Glomerular visceral epithelial cell (primary cell): ENCODE measurements around the gene SMIM41.
A peak's percentile ranks its signal among the peaks of the same experiment; 100 is the strongest.

Experiments used
- DNase-seq: peaks from one replicate; pipeline ENCODE4 v3.0.0-alpha.2; 2016; ENCODE audit errors: extremely low spot score

SMIM41 gene

GRCh38 chr12:52063082-52063924 is 16.2 kb upstream of the SMIM41 start:
- DNase-seq = no peak

DNA sequence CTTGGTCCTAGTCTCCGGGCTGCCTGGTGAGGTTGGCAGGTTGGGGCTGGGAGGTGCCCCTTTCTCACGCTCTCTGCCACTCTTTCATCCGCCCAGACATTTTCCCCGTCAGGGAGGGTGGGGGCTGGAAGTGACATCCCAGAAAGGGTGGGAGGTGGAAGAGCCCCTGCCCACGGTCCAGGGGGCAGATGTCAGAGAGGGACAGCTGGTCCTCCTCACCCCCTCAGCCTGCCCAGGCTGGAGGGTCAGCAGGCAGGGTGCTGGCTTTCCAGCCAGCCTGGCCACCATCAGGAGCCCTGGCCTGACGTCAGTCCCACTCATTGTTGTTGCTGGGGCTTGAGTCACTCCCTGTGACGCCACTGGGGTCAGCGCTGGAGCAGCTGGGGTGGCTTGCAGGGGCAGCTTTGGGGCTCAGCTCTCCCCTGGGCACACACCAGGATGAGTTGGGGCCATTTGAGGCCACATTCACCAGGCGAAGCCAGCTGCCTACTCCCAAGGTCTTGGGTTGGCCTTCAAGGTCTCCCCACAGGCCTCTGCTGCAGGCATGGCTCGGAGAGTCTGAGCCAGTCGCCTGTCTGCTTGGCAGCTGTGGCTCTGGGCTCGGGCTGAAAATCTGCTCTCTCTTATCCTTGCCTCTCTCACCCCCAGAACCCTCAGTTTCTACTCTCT is 15.4 kb upstream of the SMIM41 start:
- DNase-seq = no peak

- no peak for DNase-seq
Observed at GRCh38 chr12:52066346-52067080, 13.0 kb upstream of the SMIM41 start.

- DNase-seq = no peak
Observed at GRCh38 chr12:52067081-52067374, 12.5 kb upstream of the SMIM41 start.

GRCh38 chr12:52069327-52070184 is 9.9 kb upstream of the SMIM41 start, which contains the start of gene ATG101:
TSS of gene ATG101 (plus strand) at chr12:52069978. CDS start at chr12:52073651, 3,673 bp downstream.
- peak; percentile 93 for DNase-seq

- DNase-seq = peak; percentile 9
Observed at GRCh38 chr12:52070185-52070925, 9.1 kb upstream of the SMIM41 start.

DNA sequence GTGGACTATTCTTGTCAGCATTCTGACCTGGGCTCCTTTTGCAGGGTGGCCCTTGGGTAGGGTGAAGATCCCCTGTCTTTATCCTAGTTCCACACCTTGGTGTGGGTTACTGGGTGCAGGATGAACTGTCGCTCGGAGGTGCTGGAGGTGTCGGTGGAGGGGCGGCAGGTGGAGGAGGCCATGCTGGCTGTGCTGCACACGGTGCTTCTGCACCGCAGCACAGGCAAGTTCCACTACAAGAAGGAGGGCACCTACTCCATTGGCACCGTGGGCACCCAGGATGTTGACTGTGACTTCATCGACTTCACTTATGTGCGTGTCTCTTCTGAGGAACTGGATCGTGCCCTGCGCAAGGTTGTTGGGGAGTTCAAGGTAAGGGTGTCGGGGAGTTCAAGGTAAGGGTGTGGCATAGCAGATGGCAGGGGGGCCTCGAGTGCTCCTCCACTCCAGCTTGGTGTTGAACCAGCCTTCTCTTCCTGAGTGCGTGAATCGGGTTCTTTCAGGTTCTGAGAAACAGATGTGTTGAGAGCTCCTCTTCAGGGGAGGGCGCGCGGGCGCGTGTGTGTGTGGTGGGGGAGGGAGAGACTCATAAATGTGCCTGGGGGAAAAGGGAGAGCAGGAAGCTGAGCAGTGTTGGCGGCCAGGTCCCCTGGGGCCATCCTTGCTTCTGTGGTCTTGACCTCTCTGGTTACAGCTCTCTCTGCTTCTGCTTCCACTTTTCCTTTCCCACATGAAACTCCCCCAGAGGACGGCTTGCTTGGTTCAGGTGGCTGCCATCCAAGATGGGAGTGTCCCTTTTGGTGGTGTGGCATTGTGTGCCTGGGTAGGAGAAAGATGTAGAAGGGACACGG is 5.7 kb upstream of the SMIM41 start:
- DNase-seq = no peak

DNA sequence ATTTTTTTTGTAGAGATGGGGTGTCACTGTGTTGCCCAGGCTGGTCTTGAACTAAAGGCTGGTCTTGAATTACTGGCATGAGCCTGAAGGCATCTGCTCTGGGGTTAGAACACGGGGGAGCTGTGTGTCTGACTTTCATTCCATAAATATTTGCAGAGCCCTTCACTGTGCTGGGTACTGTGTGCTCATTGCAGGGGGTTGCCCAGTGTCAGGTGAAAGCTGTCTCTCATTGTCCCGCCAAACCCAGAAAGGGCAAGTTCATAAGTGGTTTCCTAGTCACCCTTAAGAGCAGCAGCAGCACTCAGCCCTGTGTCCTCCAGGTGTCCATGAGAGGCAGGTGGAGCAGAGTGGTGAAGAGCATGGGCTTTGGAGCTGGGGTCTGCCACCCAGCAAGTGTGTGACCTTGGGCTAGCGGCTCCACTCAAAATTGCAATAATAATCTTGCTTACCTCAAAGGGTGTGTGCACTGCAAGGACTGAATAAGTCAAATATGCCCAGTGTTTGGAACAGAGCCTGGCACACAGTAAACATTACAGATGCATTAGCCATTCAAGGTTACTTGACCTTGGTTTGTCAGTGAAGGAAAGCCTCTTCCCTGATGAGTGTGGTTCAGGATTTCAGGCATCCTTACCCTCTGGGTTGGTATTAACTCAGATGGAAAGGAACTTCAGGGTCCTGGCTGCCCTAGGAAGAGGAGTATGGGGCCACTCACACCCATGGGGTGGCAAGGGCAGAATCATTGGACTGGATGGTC is 4.4 kb upstream of the SMIM41 start:
- no peak for DNase-seq

- no peak for DNase-seq
Observed at GRCh38 chr12:52076811-52077210, 2.7 kb upstream of the SMIM41 start.

- no peak for DNase-seq
Observed at GRCh38 chr12:52078276-52078675, 1.2 kb upstream of the SMIM41 start.

GRCh38 chr12:52080403-52081251 is 1.1 kb downstream of the SMIM41 start:
- DNase-seq = no peak

DNA sequence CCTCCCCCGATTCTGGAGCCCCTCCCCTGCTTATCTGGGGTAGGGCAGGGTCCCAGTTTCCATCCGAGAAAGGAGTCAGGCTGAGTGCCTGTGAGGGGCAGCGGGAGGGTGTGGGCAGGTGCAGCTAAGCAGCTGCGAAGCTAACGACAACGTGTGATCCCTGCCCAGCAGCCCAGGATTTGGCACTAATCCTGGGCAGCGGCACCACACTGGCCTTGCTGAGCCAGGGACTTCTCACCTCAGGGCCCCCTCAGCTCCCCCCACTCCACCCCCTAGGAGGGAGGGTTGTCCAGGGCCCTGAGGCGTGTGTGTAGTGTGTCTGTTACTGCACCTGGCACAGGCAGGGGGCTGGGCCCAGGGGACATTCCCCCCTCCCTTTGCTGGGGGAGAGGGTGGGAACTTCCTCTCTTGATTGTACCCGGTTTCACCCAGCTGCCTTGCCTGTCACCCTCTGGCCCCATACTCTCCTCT is 1.8 kb downstream of the SMIM41 start:
- DNase-seq = no peak

GRCh38 chr12:52082026-52082668 is 2.6 kb downstream of the SMIM41 start:
- peak; percentile 21 for DNase-seq

GRCh38 chr12:52082669-52082987 is 3.1 kb downstream of the SMIM41 start:
- DNase-seq = no peak

GRCh38 chr12:52082988-52083637 is 3.6 kb downstream of the SMIM41 start:
- DNase-seq = peak; percentile 58

DNA sequence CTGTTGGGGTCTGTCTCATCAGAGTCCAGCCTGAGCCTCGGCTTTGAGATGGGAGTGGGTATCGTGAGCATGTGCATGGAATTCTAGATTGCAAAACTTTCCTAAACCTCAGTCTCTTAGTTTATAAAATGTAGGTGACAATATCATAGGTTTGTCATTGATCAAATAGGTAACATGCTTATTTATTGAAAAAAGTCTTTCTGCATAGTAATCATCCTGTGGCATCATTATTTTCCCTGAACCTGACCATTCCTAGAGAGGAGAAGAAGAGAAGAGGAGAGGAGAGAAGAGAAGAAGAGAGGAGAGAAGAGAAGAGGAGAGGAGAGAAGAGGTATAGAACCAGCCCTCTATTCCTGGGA is 4.1 kb downstream of the SMIM41 start:
- no peak for DNase-seq

DNA sequence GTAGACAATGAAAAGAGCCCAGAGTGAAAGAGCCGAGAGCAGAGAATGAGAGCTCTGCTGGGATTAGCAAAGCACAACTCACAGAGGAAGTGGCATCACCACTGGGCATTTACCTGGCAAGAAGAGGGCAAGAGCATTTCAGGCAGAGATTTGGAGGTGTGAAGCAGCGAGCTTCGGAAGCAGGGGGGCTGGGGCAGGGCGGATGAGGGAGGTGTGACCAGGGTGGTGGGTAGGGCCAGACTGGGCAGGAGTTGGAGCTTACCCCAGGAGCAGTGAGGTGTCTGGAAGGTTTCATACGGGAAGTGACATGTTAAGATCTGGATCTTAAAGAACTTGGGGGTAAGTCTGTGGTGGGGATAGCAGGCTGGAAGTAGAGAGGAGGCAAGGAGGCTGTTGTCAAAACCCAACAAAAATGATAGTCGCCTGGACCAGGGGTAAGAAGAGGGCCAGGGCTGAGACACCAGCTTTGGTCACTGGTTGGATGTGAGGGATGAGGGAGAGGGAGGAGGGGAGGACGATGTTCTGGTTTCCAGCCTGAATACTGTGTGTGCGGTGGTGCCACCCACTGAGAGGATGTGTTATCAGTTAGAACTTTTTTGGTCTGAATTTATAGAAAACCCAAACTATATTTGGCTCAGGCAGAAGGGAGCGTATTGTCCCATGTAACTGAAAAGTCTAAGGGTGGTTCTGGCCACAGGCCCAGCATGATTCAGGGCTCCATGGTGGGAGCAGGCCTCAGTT is 5.2 kb downstream of the SMIM41 start:
- DNase-seq = no peak
